HepG2 (cell line): ENCODE measurements around the gene CASZ1. TPM values are rescaled to one million over a fixed set of nuclear protein-coding genes. Genes with fewer than 3 reads are reported as not detected.
A peak's percentile ranks its signal among the peaks of the same experiment; 100 is the strongest.

Source experiments
- AKAP8 ChIP-seq: sonication (generic); formaldehyde crosslinking; IDR thresholded peaks from 2 replicates; pipeline ENCODE4 v1.5.1; 2020; ENCODE audit warnings: mild to moderate bottlenecking, missing genetic modification reagents
- CAMTA2 ChIP-seq: sonication (generic); formaldehyde crosslinking; IDR thresholded peaks from 2 replicates; pipeline ENCODE4 v1.4.0; 2020; ENCODE audit warnings: mild to moderate bottlenecking, missing genetic modification reagents, borderline replicate concordance
- CHD2 ChIP-seq: IDR thresholded peaks from 2 replicates; pipeline ENCODE4 v1.6.1; 2011; ENCODE audit warnings: low read depth, low read length, improper control_type of control experiment
- EZH2 ChIP-seq: conservative IDR thresholded peaks from 2 replicates; pipeline ENCODE4 v1.6.1; 2012; ENCODE audit warnings: mild to moderate bottlenecking, low read depth, low read length, moderate library complexity
- GTF2F1 ChIP-seq: fragments of 150-350 bp; IDR thresholded peaks from 2 replicates; pipeline ENCODE4 v1.6.1; 2014; ENCODE audit warnings: low read length
- HOXA7 ChIP-seq: sonication (generic); formaldehyde crosslinking; IDR thresholded peaks from 2 replicates; pipeline ENCODE4 v1.8.1; 2022; ENCODE audit warnings: mild to moderate bottlenecking, missing genetic modification reagents, moderate library complexity
- MTF2 ChIP-seq: sonication (generic); formaldehyde crosslinking; IDR thresholded peaks from 2 replicates; pipeline ENCODE4 v1.5.0; 2020; ENCODE audit warnings: missing genetic modification reagents, borderline replicate concordance
- NFRKB ChIP-seq: fragments of 450-650 bp; IDR thresholded peaks from 2 replicates; pipeline ENCODE4 v1.6.1; 2017
- PCBP1 ChIP-seq: fragments of 200-400 bp; formaldehyde crosslinking; IDR thresholded peaks from 2 replicates; pipeline ENCODE4 v1.6.1; 2017; ENCODE audit warnings: mild to moderate bottlenecking, low read depth, low read length, borderline replicate concordance
- POGZ ChIP-seq: sonication (generic); formaldehyde crosslinking; IDR thresholded peaks from 2 replicates; pipeline ENCODE4 v1.4.0; 2020; ENCODE audit warnings: mild to moderate bottlenecking, missing genetic modification reagents
- SCMH1 ChIP-seq: sonication (generic); formaldehyde crosslinking; IDR thresholded peaks from 2 replicates; pipeline ENCODE4 v1.9.0; 2021; ENCODE audit warnings: missing genetic modification reagents, mild to moderate bottlenecking, borderline replicate concordance
- SRSF1 ChIP-seq: fragments of 200-400 bp; formaldehyde crosslinking; optimal IDR thresholded peaks from 2 replicates; pipeline ENCODE3; 2017; ENCODE audit warnings: mild to moderate bottlenecking, low read depth, low read length, moderate library complexity
- TBP ChIP-seq: sonication (generic); formaldehyde crosslinking; IDR thresholded peaks from 2 replicates; pipeline ENCODE4 v1.5.0; 2020; ENCODE audit warnings: missing genetic modification reagents
- TOE1 ChIP-seq: sonication (generic); formaldehyde crosslinking; IDR thresholded peaks from 2 replicates; pipeline ENCODE4 v1.4.0; 2020; ENCODE audit warnings: mild to moderate bottlenecking, missing genetic modification reagents
- XRCC5 ChIP-seq: fragments of 200-400 bp; formaldehyde crosslinking; optimal IDR thresholded peaks from 2 replicates; pipeline ENCODE3; 2017; ENCODE audit warnings: mild to moderate bottlenecking, low read length
- ZFX ChIP-seq: sonication (generic); formaldehyde crosslinking; IDR thresholded peaks from 2 replicates; pipeline ENCODE4 v1.4.0; 2020; ENCODE audit warnings: mild to moderate bottlenecking, low read depth, missing genetic modification reagents, moderate library complexity
- ZNF10 ChIP-seq: sonication (generic); formaldehyde crosslinking; IDR thresholded peaks from 2 replicates; pipeline ENCODE4 v1.4.0; 2020; ENCODE audit warnings: mild to moderate bottlenecking, low read depth, missing genetic modification reagents, borderline replicate concordance
- ZNF430 ChIP-seq: sonication (generic); formaldehyde crosslinking; IDR thresholded peaks from 2 replicates; pipeline ENCODE4 v1.9.0; 2021; ENCODE audit warnings: mild to moderate bottlenecking, missing genetic modification reagents
- ZNF550 ChIP-seq: sonication (generic); formaldehyde crosslinking; IDR thresholded peaks from 2 replicates; pipeline ENCODE4 v1.4.0; 2020; ENCODE audit warnings: mild to moderate bottlenecking, missing genetic modification reagents, borderline replicate concordance
- ZNF563 ChIP-seq: sonication (generic); formaldehyde crosslinking; IDR thresholded peaks from 2 replicates; pipeline ENCODE4 v1.8.0; 2022; ENCODE audit warnings: mild to moderate bottlenecking, moderate library complexity, missing genetic modification reagents
- ZNF629 ChIP-seq: sonication (generic); formaldehyde crosslinking; conservative IDR thresholded peaks from 2 replicates; pipeline ENCODE4 v1.5.0; 2020; ENCODE audit warnings: missing genetic modification reagents
- ZNF7 ChIP-seq: IDR thresholded peaks from 2 replicates; pipeline ENCODE4 v1.6.1; 2016; ENCODE audit warnings: missing biosample characterization, missing genetic modification reagents
- polyA plus RNA-seq, 8 experiments: library from polyadenylated mRNA; depleted of rRNA in 3 of 8; stranded (reverse) in 7 of 8; unstranded in 1 of 8; fragments of >200 nt; fragmentation: Illumina TruSeq in 4 of 8; extraction: Trizol in 4 of 8; gene quantifications; 2 replicates each; pipeline versions ENCODE4 v1.2.1 to v1.2.3, GENCODE V29; 2011 to 2016; ENCODE audit warnings: low read depth in 4 of 8, missing spikeins in 1 of 8, mixed read lengths in 1 of 8; ENCODE audit not compliant: insufficient read depth in 1 of 8
- total RNA-seq, 5 experiments: library from RNA; depleted of rRNA; stranded (reverse); fragments of >200 nt; fragmentation: Illumina TruSeq; extraction: Trizol; gene quantifications; 2 replicates each; pipeline ENCODE4 v1.2.3, GENCODE V29; 2016; ENCODE audit warnings: low read depth in 1 of 5
- TF ChIP-seq, protein P1 (sequence below), 2 experiments: sonication (generic) in 1 of 2; formaldehyde crosslinking in 1 of 2; IDR thresholded peaks; 2 replicates each; pipeline versions ENCODE4 v1.4.0 to v1.6.1; 2018 to 2020; ENCODE audit warnings: missing genetic modification reagents in 2 of 2, borderline replicate concordance in 1 of 2, low read depth in 1 of 2, mild to moderate bottlenecking in 1 of 2, missing biosample characterization in 1 of 2
- TF ChIP-seq, protein P2 (sequence below): sonication (generic); formaldehyde crosslinking; IDR thresholded peaks from 2 replicates; pipeline ENCODE4 v1.5.0; 2020; ENCODE audit warnings: missing genetic modification reagents
- TF ChIP-seq, protein P3 (sequence below): sonication (generic); formaldehyde crosslinking; IDR thresholded peaks from 2 replicates; pipeline ENCODE4 v1.4.0; 2020; ENCODE audit warnings: mild to moderate bottlenecking, missing genetic modification reagents, borderline replicate concordance

The CASZ1 gene
- total and polyA plus RNA-seq, 2 of the 13 experiments (the other 11 are each of a cell fraction or from before 2014, with no cell fraction given): 1.9 to 3.7 TPM

GRCh38 chr1:10704368-10704882, 92.0 kb downstream of the CASZ1 start (continued):
- no peak for TF ChIP-seq CHD2
- TF ChIP-seq ZNF563 (CRISPR knock-in tag): no peak
- no peak for TF ChIP-seq PCBP1
- TF ChIP-seq EZH2: no peak
- TF ChIP-seq ZNF7 (CRISPR knock-in tag): no peak
- no peak for TF ChIP-seq SRSF1
- no peak for TF ChIP-seq NFRKB
- no peak for TF ChIP-seq HOXA7
- TF ChIP-seq TBP (CRISPR knock-in tag): no peak
- TF ChIP-seq ZNF430 (CRISPR knock-in tag): no peak
- no peak for TF ChIP-seq SCMH1 (CRISPR knock-in tag)
- TF ChIP-seq GTF2F1: no peak
- TF ChIP-seq ZFX (CRISPR knock-in tag): peak; percentile 68; the same call in 1 of the 2 replicates
- TF ChIP-seq ZNF10 (CRISPR knock-in tag): no peak
- no peak for TF ChIP-seq ZNF550 (CRISPR knock-in tag)
- no peak for TF ChIP-seq ZNF629 (CRISPR knock-in tag)
- TF ChIP-seq, protein P1, sequence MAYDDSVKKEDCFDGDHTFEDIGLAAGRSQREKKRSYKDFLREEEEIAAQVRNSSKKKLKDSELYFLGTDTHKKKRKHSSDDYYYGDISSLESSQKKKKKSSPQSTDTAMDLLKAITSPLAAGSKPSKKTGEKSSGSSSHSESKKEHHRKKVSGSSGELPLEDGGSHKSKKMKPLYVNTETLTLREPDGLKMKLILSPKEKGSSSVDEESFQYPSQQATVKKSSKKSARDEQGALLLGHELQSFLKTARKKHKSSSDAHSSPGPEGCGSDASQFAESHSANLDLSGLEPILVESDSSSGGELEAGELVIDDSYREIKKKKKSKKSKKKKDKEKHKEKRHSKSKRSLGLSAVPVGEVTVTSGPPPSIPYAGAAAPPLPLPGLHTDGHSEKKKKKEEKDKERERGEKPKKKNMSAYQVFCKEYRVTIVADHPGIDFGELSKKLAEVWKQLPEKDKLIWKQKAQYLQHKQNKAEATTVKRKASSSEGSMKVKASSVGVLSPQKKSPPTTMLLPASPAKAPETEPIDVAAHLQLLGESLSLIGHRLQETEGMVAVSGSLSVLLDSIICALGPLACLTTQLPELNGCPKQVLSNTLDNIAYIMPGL (CRISPR knock-in tag; IDR thresholded peaks at IDR 0.05; ENCODE audit: borderline replicate concordance in 1 of 2, low read depth in 1 of 2): peak in 1 of 2 experiments; percentile 41; a peak in 1 of 4 replicates
- no peak for TF ChIP-seq AKAP8
- peak; percentile 15 for TF ChIP-seq XRCC5
- 0 out of 2 replicates have a peak, but pooled peaks have one; percentile 8 for TF ChIP-seq MTF2 (CRISPR knock-in tag)
- no peak for TF ChIP-seq TOE1 (CRISPR knock-in tag)
- no peak for TF ChIP-seq POGZ
- TF ChIP-seq, protein P2, sequence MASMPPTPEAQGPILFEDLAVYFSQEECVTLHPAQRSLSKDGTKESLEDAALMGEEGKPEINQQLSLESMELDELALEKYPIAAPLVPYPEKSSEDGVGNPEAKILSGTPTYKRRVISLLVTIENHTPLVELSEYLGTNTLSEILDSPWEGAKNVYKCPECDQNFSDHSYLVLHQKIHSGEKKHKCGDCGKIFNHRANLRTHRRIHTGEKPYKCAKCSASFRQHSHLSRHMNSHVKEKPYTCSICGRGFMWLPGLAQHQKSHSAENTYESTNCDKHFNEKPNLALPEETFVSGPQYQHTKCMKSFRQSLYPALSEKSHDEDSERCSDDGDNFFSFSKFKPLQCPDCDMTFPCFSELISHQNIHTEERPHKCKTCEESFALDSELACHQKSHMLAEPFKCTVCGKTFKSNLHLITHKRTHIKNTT (CRISPR knock-in tag): no peak
- no peak for TF ChIP-seq CAMTA2 (CRISPR knock-in tag)
- TF ChIP-seq, protein P3, sequence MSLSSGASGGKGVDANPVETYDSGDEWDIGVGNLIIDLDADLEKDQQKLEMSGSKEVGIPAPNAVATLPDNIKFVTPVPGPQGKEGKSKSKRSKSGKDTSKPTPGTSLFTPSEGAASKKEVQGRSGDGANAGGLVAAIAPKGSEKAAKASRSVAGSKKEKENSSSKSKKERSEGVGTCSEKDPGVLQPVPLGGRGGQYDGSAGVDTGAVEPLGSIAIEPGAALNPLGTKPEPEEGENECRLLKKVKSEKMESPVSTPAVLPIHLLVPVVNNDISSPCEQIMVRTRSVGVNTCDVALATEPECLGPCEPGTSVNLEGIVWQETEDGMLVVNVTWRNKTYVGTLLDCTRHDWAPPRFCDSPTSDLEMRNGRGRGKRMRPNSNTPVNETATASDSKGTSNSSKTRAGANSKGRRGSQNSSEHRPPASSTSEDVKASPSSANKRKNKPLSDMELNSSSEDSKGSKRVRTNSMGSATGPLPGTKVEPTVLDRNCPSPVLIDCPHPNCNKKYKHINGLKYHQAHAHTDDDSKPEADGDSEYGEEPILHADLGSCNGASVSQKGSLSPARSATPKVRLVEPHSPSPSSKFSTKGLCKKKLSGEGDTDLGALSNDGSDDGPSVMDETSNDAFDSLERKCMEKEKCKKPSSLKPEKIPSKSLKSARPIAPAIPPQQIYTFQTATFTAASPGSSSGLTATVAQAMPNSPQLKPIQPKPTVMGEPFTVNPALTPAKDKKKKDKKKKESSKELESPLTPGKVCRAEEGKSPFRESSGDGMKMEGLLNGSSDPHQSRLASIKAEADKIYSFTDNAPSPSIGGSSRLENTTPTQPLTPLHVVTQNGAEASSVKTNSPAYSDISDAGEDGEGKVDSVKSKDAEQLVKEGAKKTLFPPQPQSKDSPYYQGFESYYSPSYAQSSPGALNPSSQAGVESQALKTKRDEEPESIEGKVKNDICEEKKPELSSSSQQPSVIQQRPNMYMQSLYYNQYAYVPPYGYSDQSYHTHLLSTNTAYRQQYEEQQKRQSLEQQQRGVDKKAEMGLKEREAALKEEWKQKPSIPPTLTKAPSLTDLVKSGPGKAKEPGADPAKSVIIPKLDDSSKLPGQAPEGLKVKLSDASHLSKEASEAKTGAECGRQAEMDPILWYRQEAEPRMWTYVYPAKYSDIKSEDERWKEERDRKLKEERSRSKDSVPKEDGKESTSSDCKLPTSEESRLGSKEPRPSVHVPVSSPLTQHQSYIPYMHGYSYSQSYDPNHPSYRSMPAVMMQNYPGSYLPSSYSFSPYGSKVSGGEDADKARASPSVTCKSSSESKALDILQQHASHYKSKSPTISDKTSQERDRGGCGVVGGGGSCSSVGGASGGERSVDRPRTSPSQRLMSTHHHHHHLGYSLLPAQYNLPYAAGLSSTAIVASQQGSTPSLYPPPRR: no peak
